HK-2 (cell line): Measurements from ENCODE around the gene ROR1.

ENCODE experiments used
- DNase-seq: peaks from one replicate; pipeline ENCODE4 v3.0.0-alpha.2; 2018; ENCODE audit not compliant: unreplicated experiment

ROR1 gene

DNA sequence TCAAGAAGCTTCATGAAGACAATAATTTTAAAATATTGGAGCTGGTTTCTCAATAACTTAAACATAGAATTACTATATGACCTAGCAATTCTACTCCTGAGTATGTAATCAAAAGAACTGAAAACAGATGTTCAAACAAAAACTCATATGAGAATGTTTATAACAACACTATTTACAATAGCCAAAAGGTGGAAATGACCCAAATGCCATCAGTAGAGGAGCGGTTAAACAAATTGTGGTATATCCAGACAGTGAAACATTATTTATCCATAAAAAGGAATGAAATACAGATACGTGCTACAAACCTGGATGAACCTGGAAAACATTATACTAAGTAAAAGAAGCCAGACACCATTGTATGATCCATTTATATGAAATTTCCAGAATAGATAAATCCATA, 366.8 kb downstream of the ROR1 start:
- DNase-seq = no peak

DNA sequence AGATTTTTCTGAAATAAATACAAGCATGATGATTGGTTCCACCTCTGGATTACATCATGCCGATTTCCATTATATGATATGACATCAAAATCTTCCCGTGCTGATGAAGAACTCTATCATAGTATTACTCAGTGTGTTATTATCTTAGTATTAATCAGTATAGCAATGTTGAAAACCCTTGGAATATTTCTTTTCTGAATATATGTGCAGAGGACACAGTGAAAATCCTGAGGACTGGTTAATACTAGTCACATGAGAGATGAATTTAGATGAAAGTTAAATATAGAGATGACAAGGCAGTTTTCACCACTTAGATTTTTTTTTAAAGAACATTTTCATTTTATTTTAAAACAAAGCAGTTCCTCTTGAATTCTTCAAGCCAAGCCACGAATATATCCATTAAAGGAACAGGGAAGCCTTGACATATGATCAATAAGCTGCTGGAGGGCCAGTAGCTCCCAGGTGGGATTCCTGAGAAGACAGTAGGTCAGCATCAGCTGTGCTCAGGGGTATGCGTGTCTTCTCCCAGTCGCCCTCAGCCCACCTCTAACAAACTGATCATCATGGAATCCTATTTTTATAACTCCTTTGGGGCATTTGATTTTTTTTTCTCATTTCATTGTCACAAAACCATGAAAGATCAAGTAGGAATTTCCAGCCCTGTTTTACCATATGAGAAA, 373.4 kb downstream of the ROR1 start:
- no peak for DNase-seq

DNA sequence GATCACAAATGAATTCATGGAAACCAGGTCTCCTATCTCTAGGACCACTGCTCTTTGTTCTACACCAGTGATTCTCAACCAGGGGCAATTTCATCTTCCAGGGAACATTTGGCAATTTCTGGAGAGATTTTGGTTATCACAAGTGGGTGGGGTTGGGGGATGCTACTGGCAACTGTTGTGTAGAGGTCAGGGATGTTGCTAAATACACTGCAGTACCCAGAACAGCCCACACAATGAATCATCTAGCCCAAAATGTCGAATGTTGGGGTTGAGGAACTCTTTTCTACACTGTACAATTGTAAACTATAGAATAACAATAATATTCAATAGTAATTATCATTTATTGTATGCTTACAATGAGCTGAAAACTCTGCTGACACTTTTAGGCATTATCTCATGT, 373.9 kb downstream of the ROR1 start:
- no peak for DNase-seq

DNA sequence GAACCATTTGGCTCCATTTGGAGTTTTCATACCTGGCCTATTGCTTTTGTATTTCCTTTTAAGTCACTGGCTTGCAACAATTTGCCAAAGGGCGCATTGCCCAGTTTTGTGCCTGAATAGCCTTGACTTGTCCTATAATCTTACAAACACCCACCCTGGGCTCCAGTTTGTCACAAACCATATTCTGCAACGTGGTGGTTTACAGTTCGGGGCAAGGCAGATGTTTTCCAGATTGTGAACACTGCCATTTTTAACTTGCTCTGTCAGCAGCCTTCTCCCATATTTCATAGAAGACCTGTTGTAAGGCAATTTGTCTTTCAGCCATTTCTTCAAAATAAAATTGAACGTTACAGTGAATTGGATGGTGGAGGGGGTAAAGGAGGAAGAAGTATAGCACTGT, 376.4 kb downstream of the ROR1 start:
- no peak for DNase-seq

DNA sequence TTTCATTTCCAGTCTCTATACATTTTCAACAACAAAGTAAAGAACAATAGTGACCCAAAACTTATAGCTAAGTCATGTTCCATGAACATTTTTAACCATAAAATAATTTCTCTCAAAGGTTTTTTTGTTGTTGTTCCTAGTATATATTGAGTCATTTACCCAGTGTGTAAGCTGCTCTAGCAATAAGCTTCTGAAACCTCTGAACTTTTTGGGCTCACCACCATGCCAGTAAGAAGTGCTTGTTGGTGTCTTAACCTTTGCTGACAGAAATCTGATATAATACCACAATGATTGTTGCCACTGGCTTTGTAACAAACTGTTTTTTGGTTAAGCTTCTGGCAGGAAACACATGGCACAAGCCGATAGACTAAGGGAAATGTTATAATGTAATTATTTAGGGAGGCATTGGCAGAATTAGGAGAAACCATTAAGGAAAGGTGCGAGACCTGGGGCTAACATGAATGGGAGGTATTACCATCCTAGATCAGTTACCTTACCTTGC, 377.0 kb downstream of the ROR1 start:
- DNase-seq = no peak

DNA sequence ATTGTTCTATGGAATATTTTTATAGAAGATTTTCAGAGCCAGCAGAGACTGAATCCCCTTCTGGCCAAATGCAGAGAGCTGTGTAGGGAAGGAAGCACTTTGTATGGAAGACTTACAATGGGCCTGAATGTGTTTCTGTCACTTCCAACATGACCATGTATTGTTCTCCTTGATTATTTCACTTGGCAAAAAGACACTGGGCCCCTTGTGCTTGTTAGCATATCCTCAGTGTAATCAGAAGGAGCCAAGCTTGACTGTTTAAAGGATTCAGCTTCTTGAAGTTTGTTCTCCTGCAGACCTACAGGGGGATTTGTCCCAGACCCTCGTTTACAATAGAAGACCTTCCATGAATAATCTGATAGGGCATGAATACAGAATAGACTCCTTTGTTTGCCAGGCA, 381.5 kb downstream of the ROR1 start:
- DNase-seq = no peak

DNA sequence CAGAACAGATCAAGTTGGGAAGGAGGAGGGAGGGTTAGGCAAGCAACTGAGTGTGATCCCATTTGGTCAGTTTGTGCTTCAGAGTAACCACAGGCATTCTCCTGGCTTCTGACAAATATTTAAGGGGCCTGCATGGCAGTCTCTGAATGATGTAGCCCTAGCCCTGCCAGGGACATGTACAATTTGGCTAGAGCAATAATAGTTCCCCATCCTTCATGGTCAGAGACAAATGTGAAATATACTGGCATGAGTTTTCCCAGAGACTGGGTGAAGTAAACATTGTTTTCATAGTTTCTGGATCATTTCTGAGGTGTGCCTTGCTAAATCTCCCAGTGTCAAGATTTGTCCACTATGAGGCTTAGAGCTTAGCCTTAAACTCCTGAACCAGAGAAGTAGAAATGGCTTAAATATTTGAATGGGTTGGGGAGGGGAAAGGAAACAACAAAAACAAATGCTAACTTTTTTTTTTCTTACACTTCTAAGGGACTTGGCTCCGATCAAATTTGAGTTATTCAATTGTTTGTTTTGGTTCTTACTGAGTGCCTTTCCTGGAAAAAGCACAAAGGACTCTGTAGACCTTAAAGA, 387.6 kb downstream of the ROR1 start:
- no peak for DNase-seq

DNA sequence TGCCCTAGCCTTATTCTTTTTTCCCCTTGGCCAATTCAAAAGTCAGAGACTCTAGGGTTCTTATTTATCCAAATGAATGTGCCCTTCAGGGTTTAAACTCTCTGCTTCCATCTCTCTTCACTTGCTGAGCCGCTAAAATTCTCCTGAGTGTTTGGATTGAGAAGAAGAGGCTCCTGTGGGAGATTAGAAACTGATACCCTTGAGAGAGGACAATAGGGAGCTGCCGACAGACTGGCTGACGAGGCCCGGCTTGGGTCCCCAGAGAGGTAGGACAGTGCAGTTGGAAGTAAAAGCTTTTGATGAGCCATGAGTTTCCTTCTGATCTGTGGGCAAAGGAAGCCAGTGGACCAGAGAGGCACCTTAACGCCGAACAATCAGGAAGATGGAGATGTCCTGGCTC, 388.3 kb downstream of the ROR1 start:
- DNase-seq = no peak

DNA sequence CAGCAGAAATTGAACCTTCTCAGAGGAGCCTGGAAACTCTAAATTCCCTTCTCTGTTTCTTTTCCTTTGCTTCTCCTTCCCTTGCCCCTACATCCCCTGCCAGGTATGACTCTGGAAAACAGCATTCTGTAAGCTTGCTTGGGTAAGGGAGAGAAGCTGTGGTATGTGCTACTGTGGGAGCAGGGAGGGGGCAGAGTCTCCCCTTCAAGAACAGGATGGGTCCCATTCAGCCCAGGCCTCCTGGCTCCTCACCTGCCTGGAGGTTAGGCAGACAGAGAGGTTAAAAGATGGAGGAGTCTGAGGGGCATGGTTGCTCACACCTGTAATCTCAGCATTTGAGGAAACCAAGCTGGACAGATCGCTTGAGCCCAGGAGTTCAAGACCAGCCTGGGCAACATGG, 389.0 kb downstream of the ROR1 start:
- no peak for DNase-seq

DNA sequence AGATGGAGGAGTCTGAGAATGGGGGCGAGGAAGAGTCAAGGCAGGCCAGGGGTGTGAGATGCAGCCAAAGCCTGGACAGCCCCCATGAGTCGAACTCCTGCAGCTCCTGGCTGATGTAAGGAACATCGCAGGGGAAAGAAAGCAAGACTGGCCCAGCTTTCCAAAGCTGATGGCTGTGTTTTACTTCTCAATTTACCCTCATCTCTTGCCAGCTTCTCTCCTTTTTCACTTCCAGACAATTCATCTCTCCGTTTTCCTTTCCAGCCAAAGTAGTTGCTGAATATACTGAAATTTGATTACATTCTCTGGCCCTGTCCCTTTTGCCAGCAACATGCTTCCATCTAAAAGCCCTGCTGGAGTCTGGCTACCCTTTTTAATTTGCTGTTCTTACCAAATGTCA, 389.6 kb downstream of the ROR1 start:
- DNase-seq = no peak

DNA sequence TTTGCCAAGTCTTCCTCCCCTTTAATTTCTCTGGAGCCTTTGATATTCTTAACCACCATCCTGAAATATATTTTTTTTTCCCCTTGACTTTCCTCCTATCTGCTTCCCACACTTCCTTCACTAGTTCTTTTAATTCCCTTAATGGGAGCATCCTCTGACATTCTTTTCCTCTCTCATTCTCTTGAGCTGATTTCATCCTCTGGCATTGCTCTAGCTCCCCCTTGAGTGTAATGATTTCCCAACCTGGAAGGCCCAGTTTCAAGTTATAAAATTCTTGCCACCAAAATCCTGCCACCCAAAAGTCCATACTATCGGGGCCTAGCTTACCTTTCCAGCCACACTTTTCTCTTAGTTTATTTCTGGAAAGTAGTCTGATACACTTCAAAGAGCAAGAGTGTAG, 390.2 kb downstream of the ROR1 start:
- DNase-seq = no peak

DNA sequence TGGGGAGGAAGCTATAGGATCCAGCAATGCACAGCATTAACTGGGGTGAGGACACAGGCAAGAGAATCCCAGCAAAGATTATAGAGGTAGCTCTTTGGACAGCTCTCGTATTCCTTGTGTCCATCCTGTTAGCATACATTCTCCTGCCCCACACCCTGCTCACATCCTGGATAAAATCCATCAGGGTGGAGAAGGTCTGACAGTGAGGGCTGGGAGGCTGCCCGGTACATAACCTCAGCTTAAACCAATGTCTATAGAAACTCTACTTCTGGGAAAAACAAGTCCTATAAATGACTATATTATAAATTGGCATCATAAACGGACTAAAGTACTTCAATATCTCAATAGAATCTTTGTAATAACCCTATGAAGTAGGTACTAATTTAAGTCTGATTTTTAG, 392.8 kb downstream of the ROR1 start:
- DNase-seq = no peak

DNA sequence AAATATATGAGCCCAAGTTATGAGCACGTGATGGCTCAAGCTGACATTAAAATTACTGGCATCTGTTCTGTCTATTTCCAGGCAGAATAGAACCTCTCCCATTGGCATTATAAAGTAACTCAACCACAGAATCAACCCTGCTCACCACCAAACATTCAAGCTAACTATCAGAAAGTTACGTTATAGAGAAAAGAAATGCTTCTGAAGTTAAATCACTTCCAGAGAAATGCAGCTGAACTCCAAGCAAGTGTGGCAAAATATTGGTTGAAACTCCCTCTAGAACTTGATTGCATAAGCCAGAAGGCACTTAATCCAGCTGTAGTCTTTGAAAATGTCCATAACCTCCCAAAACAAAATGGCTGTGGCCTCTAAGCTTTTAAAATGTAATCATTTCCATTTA, 393.4 kb downstream of the ROR1 start:
- no peak for DNase-seq

DNA sequence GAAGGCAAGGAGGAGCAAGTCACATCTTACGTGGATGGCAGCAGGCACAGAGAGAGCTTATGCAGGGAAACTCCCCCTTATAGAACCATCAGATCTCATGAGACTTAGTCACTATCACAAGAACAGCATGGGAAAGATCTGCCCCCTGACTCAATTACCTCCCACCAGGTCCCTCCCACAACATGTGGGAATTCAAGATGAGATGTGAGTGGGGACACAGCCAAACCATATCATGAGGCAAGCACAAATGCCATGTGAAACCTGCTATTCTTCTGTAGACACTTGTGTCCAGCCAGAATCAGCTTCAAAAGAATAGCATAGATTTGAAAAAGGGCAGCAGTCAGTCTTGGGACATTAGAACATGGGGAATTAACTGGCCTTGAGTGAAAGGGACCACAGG, 397.4 kb downstream of the ROR1 start:
- no peak for DNase-seq

DNA sequence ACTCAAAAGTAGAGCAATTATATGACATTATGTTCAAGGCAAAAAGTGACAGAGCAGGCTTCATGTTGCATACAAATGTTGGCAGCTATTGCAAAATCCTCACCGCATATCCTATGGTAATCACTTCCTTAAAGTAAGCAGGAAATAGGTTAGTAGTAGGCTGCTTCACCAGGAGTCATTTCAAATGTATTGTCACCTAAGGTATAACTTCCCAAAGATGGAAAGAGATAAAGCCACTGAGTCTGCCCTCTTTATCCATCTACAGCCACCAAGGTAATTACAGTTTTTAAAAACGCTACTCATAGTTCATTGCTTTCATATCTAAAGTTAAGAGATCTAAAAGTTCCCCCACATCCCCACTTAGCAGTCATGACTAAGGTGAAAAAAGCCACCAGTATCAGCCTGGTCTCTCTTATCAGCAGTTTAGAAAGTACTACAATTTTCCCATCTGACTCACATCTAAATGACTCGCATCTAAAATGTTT, 398.0 kb downstream of the ROR1 start:
- DNase-seq = no peak

DNA sequence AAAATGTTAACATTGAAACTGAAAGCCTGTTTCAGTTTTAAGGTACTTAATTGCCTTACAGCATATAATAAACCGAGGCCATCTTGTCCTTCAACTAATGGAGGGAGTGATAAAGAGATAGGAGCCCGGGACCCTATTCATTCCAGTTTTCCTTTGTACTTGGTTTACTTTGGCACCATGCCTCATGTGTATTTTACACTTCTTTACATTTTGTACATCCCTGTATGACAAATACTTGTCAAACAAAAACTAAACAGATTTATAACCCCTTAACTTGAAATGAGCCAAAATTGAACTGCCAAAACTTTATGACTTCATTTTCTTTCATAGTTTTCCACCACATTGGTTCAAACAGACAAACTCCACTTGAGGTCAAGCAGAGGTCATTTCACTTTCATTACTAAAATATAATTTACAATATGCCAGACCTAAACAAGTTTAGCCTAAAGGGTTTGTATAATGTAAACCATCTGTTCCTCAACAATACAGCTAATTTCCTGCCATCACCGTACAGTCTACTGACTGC, 398.7 kb downstream of the ROR1 start:
- DNase-seq = no peak

DNA sequence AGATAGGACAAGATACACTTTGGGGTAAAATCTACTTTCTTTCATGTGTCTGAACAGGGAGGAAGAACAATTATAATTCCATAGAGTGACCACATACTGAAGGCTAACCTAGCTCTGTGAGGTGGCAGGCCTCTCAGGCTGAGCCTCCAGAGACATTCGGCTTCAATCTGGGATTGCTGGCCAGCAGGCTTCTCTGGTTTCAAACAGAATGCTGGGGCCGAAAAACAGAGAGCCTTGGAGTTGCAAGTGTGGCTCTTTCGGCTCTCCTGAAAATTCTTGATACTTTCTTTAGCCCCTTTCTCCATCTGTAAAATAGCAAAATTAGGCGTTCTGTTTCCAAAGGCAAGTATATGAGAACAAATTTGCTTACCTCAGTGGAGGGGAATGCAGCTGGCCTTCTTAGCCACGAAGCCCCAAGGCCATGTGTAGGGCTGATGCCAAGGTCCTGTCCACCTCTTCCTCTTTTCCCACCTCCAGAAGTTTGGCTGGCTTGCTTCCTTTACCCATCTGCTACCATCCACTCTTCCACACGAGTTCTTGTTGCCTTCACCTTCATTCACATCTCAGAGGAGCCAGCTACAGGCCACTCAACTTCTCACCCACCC, 399.6 kb downstream of the ROR1 start:
- no peak for DNase-seq

DNA sequence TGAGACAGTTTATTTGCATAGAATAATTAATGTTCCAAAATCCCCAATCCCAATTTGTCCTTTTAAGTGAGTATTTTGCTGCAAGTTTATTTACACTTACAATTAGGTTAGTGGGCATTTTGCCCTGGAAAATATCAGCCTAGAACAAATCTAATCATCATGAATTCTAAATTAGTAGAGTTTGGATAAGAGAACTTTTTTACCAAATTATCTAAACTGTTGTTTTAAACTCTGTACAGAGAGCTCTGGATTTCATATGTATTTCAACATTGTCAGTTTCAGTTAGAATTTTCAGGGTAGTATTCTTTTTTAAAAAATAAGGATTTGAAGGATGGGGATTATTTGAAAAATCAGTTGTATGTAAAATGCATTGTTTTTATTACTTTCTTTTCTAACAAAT, 401.8 kb downstream of the ROR1 start:
- no peak for DNase-seq

DNA sequence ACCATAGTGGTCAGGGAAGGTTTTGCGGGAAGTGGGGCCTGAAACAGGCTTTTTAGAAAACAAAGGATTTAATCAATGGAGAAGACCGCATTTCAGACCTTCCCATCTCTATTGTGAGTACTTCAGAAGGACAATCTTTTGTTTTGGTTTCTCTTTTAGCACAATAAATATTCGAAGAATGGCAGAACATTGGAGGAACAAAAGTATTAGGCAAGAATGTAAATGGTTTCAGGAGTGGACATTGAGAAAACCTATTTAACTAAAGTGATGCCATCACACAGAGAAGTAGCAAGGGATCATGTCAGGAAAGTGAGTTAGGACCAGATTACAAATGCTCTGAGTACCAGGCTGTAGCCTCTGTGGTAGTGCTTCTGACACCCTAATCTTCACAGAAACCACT, 402.8 kb downstream of the ROR1 start:
- DNase-seq = no peak

DNA sequence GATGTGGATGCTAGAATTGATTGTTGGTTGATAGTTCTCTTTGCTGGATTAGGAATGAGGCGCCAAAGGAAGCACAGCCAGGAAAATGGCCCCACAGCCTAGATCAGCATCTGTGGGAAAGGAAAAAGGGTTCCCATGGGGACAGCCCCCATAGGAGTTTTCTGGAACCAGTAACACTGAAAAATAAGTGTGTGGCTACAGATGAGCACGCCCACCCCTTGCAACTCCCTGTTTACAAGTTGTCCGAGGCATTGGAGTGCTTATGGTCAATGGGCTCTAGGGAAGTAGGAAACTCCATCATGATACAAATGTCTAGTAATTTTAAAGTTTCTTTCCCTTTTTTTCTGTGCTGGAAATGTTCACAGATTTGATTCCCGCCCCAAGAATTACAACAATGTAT, 405.8 kb downstream of the ROR1 start:
- DNase-seq = no peak

DNA sequence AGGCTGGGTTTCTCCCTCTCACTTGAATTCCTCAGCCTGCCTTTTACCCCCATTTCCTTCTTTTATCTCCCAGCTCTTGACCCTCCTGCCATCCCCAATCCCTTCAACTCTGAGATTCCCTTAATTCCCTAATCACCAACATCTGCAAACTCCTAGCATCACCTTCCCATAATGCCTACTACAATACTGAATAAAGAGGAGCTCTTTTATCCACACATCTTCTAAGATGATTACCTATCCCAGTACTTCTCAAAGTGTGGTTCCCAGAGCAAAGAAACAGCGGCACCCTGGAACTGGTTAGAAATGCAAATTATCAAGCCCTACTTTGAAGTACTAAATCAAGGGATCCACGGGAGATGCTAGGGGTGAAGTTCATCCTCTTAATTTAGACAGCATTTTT, 408.4 kb downstream of the ROR1 start:
- no peak for DNase-seq

DNA sequence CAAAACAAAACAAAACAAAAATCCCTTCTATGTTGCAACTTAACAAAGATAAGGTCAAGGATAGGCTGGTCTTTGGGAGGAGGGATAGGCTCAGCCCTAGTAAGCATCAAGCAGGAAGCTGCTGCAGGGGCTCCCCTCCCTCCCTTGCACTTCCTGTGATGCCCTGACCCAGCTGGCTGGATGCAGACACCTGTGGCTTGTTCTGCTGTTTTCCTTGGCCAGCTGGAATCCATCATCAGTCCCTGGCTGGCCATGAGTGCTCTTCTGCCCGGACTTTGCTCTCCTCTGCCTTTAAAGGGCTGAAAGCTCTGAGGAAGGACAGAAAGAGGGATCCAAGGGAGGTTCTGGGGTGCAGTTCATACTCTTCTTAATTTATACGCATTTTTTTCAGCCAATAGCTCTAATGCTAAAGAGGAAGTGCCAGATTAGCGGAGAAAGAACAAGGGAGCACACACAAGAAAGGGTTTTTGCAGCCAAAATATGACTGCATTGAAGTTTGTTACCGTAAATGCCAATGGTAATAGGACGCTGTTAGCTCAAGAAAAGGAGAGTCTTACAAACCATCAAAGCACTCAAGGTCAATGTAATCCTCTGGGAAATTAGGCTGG, 409.7 kb downstream of the ROR1 start:
- DNase-seq = no peak

DNA sequence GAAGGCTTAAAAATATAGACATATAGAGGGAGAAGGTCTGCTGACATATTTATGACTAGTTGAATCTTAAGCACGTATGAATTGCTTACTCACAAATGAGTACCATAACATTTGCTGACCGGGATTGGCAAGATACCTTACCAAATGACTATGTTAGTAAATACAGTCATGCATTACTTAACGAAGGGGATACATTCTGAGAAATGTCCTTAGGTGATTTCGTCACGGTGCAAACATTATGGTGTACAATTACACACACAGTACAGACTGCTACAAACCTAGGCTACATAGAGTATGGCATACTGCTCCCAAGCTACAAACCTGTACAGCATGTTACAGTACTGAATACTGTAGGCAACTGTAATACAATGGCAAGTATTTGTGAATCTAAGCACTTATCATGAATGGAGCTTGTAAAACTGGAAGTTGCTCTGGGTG, 410.2 kb downstream of the ROR1 start:
- DNase-seq = no peak
